WTC11 (cell line): Measurements from ENCODE around the gene PPARD. TPM values are rescaled to one million over a fixed set of nuclear protein-coding genes. Genes with fewer than 3 reads are reported as not detected.

ENCODE experiments used
- ATAC-seq: fragments of 200-7000 bp; cut with Tn5 transposase; 2 replicates; pipeline ENCODE4 v1.10.0; 2021; ENCODE audit warnings: mild to moderate bottlenecking, moderate library complexity
- CTCF ChIA-PET: fragments of 300-600 bp; sonication (Branson Sonifier 250); formaldehyde crosslinking; loops from one replicate; lab custom pipeline; 2021; ENCODE audit warnings: antibody characterized with exemption; lab: Charles Lee
- POLR2A ChIA-PET: fragments of 350-600 bp; sonication (Branson Sonifier 250); formaldehyde crosslinking; loops from one replicate; lab custom pipeline; 2021; ENCODE audit warnings: antibody characterized with exemption; lab: Charles Lee
- DNase-seq: peaks from one replicate; pipeline ENCODE4 v3.0.0; 2021; ENCODE audit warnings: low spot score
- H3K27ac Mint-ChIP-seq: 2 replicates; pipeline ENCODE4 v1.8.0; 2021; ENCODE audit warnings: mixed read lengths
- H3K27me3 Mint-ChIP-seq: 2 replicates; pipeline ENCODE4 v1.8.0; 2021; ENCODE audit warnings: low read depth, mild to moderate bottlenecking, moderate library complexity, mixed read lengths
- H3K36me3 Mint-ChIP-seq: 2 replicates; pipeline ENCODE4 v1.8.0; 2021; ENCODE audit warnings: mixed read lengths
- H3K4me1 Mint-ChIP-seq: 2 replicates; pipeline ENCODE4 v1.8.0; 2022; ENCODE audit warnings: mixed read lengths
- H3K4me3 Mint-ChIP-seq: 2 replicates; pipeline ENCODE4 v1.8.0; 2021; ENCODE audit warnings: mild to moderate bottlenecking, moderate library complexity, mixed read lengths
- H3K9me3 Mint-ChIP-seq: 2 replicates; pipeline ENCODE4 v1.8.0; 2021; ENCODE audit warnings: mixed read lengths
- ATF1 ChIP-seq: sonication (generic); formaldehyde crosslinking; IDR thresholded peaks from 2 replicates; pipeline ENCODE4 v1.8.1; 2023; ENCODE audit warnings: mild to moderate bottlenecking, moderate library complexity, missing genetic modification reagents
- ATF3 ChIP-seq: sonication (generic); formaldehyde crosslinking; conservative IDR thresholded peaks from 2 replicates; pipeline ENCODE4 v1.8.1; 2022; ENCODE audit warnings: mild to moderate bottlenecking, missing genetic modification reagents
- CBFB ChIP-seq: sonication (generic); formaldehyde crosslinking; IDR thresholded peaks from 2 replicates; pipeline ENCODE4 v1.8.1; 2022; ENCODE audit warnings: mild to moderate bottlenecking, low read depth, missing genetic modification reagents
- CTCF ChIP-seq: fragments of 200-600 bp; IDR thresholded peaks from 2 replicates; pipeline ENCODE4 v1.8.0; 2022; ENCODE audit warnings: antibody characterized with exemption
- ERG ChIP-seq: fragments of 250-450 bp; sonication (Bioruptor Pico); IDR thresholded peaks from 2 replicates; pipeline ENCODE4 v1.8.0; 2021; ENCODE audit warnings: mild to moderate bottlenecking
- ESRRA ChIP-seq: sonication (generic); formaldehyde crosslinking; IDR thresholded peaks from 2 replicates; pipeline ENCODE4 v1.8.1; 2022; ENCODE audit warnings: mild to moderate bottlenecking, missing genetic modification reagents, borderline replicate concordance
- ETV6 ChIP-seq: sonication (generic); formaldehyde crosslinking; IDR thresholded peaks from 2 replicates; pipeline ENCODE4 v1.8.1; 2022; ENCODE audit warnings: mild to moderate bottlenecking, missing genetic modification reagents
- FOXP1 ChIP-seq: sonication (generic); formaldehyde crosslinking; IDR thresholded peaks from 2 replicates; pipeline ENCODE4 v1.8.0; 2022; ENCODE audit warnings: missing genetic modification reagents, mild to moderate bottlenecking, moderate library complexity, borderline replicate concordance
- JAZF1 ChIP-seq: fragments of 250-450 bp; sonication (Bioruptor Pico); IDR thresholded peaks from 2 replicates; pipeline ENCODE4 v1.9.0; 2021; ENCODE audit warnings: moderate library complexity, mild to moderate bottlenecking, inconsistent platforms
- KAT7 ChIP-seq: sonication (generic); formaldehyde crosslinking; IDR thresholded peaks from 2 replicates; pipeline ENCODE4 v1.8.1; 2023; ENCODE audit warnings: missing genetic modification reagents, mild to moderate bottlenecking, borderline replicate concordance
- MLX ChIP-seq: sonication (generic); formaldehyde crosslinking; IDR thresholded peaks from 2 replicates; pipeline ENCODE4 v1.8.1; 2023; ENCODE audit warnings: mild to moderate bottlenecking, missing genetic modification reagents, moderate library complexity
- MYBL2 ChIP-seq: sonication (generic); formaldehyde crosslinking; IDR thresholded peaks from 2 replicates; pipeline ENCODE4 v1.8.1; 2023; ENCODE audit warnings: mild to moderate bottlenecking, moderate library complexity, missing genetic modification reagents
- NR2C2 ChIP-seq: sonication (generic); formaldehyde crosslinking; IDR thresholded peaks from 2 replicates; pipeline ENCODE4 v1.8.0; 2022; ENCODE audit warnings: mild to moderate bottlenecking, missing genetic modification reagents
- RORB ChIP-seq: fragments of 250-450 bp; sonication (Bioruptor Pico); IDR thresholded peaks from 2 replicates; pipeline ENCODE4 v1.9.0; 2021; ENCODE audit warnings: mild to moderate bottlenecking
- SMAD4 ChIP-seq: sonication (generic); formaldehyde crosslinking; IDR thresholded peaks from 2 replicates; pipeline ENCODE4 v1.8.0; 2022; ENCODE audit warnings: mild to moderate bottlenecking, missing genetic modification reagents
- SOX15 ChIP-seq: fragments of 250-450 bp; sonication (Bioruptor Pico); IDR thresholded peaks from 2 replicates; pipeline ENCODE4 v1.9.0; 2021; ENCODE audit warnings: mild to moderate bottlenecking
- TEAD1 ChIP-seq: sonication (generic); formaldehyde crosslinking; IDR thresholded peaks from 2 replicates; pipeline ENCODE4 v1.8.0; 2022; ENCODE audit warnings: mild to moderate bottlenecking, missing genetic modification reagents
- TP53 ChIP-seq: sonication (generic); formaldehyde crosslinking; IDR thresholded peaks from 2 replicates; pipeline ENCODE4 v1.8.1; 2023; ENCODE audit warnings: mild to moderate bottlenecking, missing genetic modification reagents
- USF1 ChIP-seq: sonication (generic); formaldehyde crosslinking; IDR thresholded peaks from 2 replicates; pipeline ENCODE4 v1.8.0; 2022; ENCODE audit warnings: mild to moderate bottlenecking, missing genetic modification reagents
- ZNF396 ChIP-seq: fragments of 250-450 bp; sonication (Bioruptor Pico); IDR thresholded peaks from 2 replicates; pipeline ENCODE4 v1.8.0; 2021; ENCODE audit warnings: mild to moderate bottlenecking, moderate library complexity, borderline replicate concordance
- ZNF416 ChIP-seq: fragments of 250-450 bp; sonication (Bioruptor Pico); IDR thresholded peaks from 2 replicates; pipeline ENCODE4 v1.9.0; 2021; ENCODE audit warnings: mild to moderate bottlenecking, inconsistent platforms
- total RNA-seq: library from RNA; stranded (reverse); gene quantifications from 3 replicates; pipeline ENCODE4 v1.2.3, GENCODE V29; 2021
- TF ChIP-seq, protein P1 (sequence below): sonication (generic); formaldehyde crosslinking; IDR thresholded peaks from 2 replicates; pipeline ENCODE4 v1.8.1; 2023; ENCODE audit warnings: mild to moderate bottlenecking, missing genetic modification reagents, moderate library complexity
- TF ChIP-seq, protein P2 (sequence below): sonication (generic); formaldehyde crosslinking; IDR thresholded peaks from 2 replicates; pipeline ENCODE4 v1.8.1; 2023; ENCODE audit warnings: mild to moderate bottlenecking, missing genetic modification reagents
- TF ChIP-seq, protein P3 (sequence below): sonication (generic); formaldehyde crosslinking; IDR thresholded peaks from 2 replicates; pipeline ENCODE4 v1.8.1; 2022; ENCODE audit warnings: mild to moderate bottlenecking, missing genetic modification reagents, moderate library complexity, borderline replicate concordance

PPARD gene
- total RNA-seq, 1 experiment from 2014 or later, result 14.7 TPM

GRCh38 chr6:35426074-35426473 is 83.7 kb downstream of the PPARD start:
- Mint-ChIP-seq H3K9me3 (peaks cover 20% of the 10 kb centered on the region), H3K4me1 (peaks cover 23% of the 10 kb centered on the region), H3K4me3 (no peak overlapping the region), H3K27ac (peak overlapping the region; percentile 55), H3K27me3 (no peaks in the 10 kb centered on the region), H3K36me3 (peaks cover 25% of the 10 kb centered on the region)
- no peak for DNase-seq
- no peak for ATAC-seq
- POLR2A ChIA-PET, result no interaction called here
- TF ChIP-seq CBFB (no peak), ATF3 (CRISPR knock-in tag) (no peak), MYBL2 (CRISPR knock-in tag) (no peak), ZNF396 (CRISPR knock-in tag) (no peak), RORB (no peak), ETV6 (CRISPR knock-in tag) (no peak), TEAD1 (CRISPR knock-in tag) (no peak), ERG (CRISPR knock-in tag) (no peak)
- TF ChIP-seq, protein P1, sequence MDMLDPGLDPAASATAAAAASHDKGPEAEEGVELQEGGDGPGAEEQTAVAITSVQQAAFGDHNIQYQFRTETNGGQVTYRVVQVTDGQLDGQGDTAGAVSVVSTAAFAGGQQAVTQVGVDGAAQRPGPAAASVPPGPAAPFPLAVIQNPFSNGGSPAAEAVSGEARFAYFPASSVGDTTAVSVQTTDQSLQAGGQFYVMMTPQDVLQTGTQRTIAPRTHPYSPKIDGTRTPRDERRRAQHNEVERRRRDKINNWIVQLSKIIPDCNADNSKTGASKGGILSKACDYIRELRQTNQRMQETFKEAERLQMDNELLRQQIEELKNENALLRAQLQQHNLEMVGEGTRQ (CRISPR knock-in tag), result no peak
- CTCF ChIA-PET, result interaction anchor here (2.0 to 4.1 kb wide), 2 partner anchors 10 to 42 kb away, joined by 6 to 33 read pairs; partner anchors contain the start of gene RPL10A

DNA sequence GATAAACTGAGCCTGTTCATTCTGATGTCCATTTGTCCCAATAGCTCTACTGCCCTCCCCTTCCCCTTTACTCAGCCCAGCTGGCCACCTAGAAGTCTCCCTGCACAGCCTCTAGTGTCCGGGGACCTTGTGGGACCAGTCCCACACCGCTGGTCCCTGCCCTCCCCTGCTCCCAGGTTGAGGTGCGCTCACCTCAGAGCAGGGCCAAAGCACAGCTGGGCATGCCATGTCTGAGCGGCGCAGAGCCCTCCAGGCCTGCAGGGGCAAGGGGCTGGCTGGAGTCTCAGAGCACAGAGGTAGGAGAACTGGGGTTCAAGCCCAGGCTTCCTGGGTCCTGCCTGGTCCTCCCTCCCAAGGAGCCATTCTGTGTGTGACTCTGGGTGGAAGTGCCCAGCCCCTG is 85.1 kb downstream of the PPARD start:
- Mint-ChIP-seq H3K27me3 (no peaks in the 10 kb centered on the region), H3K9me3 (peaks cover 20% of the 10 kb centered on the region), H3K4me1 (peaks cover 23% of the 10 kb centered on the region), H3K36me3 (peaks cover 25% of the 10 kb centered on the region), H3K27ac (peak overlapping the region; percentile 27; the same call in 1 of the 2 replicates), H3K4me3 (no peak overlapping the region)
- ATAC-seq, result peak; percentile 15; the same call in 1 of the 2 replicates
- no peak for DNase-seq
- ChIA-PET CTCF (interaction anchor here (1.0 to 4.1 kb wide), 6 partner anchors 9 to 86 kb away, joined by 3 to 33 read pairs (median 6); partner anchors contain the start of genes PPARD and RPL10A), POLR2A (interaction anchor here (0.6 to 1.5 kb wide), 2 partner anchors 11 to 506 kb away, joined by 3 to 7 read pairs; no protein-coding TSS in a partner anchor)
- no peak for TF ChIP-seq JAZF1 (CRISPR knock-in tag)
- TF ChIP-seq, protein P2, sequence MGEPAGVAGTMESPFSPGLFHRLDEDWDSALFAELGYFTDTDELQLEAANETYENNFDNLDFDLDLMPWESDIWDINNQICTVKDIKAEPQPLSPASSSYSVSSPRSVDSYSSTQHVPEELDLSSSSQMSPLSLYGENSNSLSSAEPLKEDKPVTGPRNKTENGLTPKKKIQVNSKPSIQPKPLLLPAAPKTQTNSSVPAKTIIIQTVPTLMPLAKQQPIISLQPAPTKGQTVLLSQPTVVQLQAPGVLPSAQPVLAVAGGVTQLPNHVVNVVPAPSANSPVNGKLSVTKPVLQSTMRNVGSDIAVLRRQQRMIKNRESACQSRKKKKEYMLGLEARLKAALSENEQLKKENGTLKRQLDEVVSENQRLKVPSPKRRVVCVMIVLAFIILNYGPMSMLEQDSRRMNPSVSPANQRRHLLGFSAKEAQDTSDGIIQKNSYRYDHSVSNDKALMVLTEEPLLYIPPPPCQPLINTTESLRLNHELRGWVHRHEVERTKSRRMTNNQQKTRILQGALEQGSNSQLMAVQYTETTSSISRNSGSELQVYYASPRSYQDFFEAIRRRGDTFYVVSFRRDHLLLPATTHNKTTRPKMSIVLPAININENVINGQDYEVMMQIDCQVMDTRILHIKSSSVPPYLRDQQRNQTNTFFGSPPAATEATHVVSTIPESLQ (CRISPR knock-in tag), result no peak
- no peak for TF ChIP-seq USF1 (CRISPR knock-in tag)

DNA sequence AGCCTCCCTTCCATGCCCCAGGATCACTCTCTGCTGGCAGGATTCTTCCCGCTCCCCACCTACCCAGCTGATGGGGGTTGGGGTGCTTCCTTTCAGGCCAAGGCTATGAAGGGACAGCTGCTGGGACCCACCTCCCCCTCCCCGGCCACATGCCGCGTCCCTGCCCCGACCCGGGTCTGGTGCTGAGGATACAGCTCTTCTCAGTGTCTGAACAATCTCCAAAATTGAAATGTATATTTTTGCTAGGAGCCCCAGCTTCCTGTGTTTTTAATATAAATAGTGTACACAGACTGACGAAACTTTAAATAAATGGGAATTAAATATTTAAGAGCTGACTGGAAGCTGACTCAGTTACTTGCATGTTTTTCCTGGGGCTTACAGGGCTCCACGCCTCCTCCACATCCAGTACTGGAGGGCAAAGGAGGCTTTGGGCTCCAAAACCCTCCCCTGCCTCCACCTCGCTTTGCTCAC is 85.5 kb downstream of the PPARD start:
- CTCF ChIA-PET, result interaction anchor here (0.8 to 4.1 kb wide), 7 partner anchors 8 to 110 kb away, joined by 3 to 33 read pairs (median 6); partner anchors contain the start of genes PPARD and RPL10A
- peak overlapping the region; percentile 74; the same call in 1 of the 2 replicates for H3K27ac Mint-ChIP-seq
- no peak overlapping the region for H3K4me3 Mint-ChIP-seq
- DNase-seq, result no peak
- H3K36me3 Mint-ChIP-seq, result peaks cover 25% of the 10 kb centered on the region
- H3K4me1 Mint-ChIP-seq, result peaks cover 23% of the 10 kb centered on the region
- ATAC-seq, result peak; percentile 27
- no peaks in the 10 kb centered on the region for H3K27me3 Mint-ChIP-seq
- peaks cover 20% of the 10 kb centered on the region for H3K9me3 Mint-ChIP-seq
- POLR2A ChIA-PET, result interaction anchor here (0.6 to 1.5 kb wide), 2 partner anchors 11 to 506 kb away, joined by 3 to 7 read pairs; no protein-coding TSS in a partner anchor
- TF ChIP-seq, protein P3, sequence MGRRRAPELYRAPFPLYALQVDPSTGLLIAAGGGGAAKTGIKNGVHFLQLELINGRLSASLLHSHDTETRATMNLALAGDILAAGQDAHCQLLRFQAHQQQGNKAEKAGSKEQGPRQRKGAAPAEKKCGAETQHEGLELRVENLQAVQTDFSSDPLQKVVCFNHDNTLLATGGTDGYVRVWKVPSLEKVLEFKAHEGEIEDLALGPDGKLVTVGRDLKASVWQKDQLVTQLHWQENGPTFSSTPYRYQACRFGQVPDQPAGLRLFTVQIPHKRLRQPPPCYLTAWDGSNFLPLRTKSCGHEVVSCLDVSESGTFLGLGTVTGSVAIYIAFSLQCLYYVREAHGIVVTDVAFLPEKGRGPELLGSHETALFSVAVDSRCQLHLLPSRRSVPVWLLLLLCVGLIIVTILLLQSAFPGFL, result no peak
- TF ChIP-seq SOX15 (no peak), ATF1 (CRISPR knock-in tag) (no peak), TP53 (no peak), SMAD4 (CRISPR knock-in tag) (no peak), CTCF (no peak), ZNF416 (no peak), NR2C2 (no peak), FOXP1 (CRISPR knock-in tag) (no peak), MLX (no peak), ESRRA (CRISPR knock-in tag) (no peak), KAT7 (CRISPR knock-in tag) (no peak)
